NT2/D1 (cell line): Measurements from ENCODE around the gene GRK2.

ENCODE experiments used
- YY1 ChIP-seq: IDR thresholded peaks from 2 replicates; pipeline ENCODE4 v1.6.1; 2011; ENCODE audit not compliant: insufficient read length, insufficient read depth
- ZNF274 ChIP-seq: IDR thresholded peaks from 2 replicates; pipeline ENCODE4 v1.6.1; 2011; ENCODE audit warnings: mild to moderate bottlenecking, low read depth, low read length

GRCh38 chr11:67283481-67283963 is 17.2 kb downstream of the GRK2 start:
- TF ChIP-seq ZNF274 (no peak), YY1 (no peak)
